Progenitor cell of endocrine pancreas (in vitro differentiated cells): ENCODE measurements around the gene OR10H1. TPM values are rescaled to one million over a fixed set of nuclear protein-coding genes. Genes with fewer than 3 reads are reported as not detected.
"Not testable (repeated sequence)": the region's sequence is repeated elsewhere in the genome, so short reads cannot be mapped to it uniquely, and the experiment has no call there.

Source experiments
- DNase-seq: peaks from one replicate; pipeline ENCODE4 v3.0.0; 2021; ENCODE audit warnings: low spot score; ENCODE audit not compliant: unreplicated experiment
- H3K27ac Mint-ChIP-seq: 2 replicates; pipeline ENCODE4 v1.8.0; 2021; ENCODE audit warnings: mild to moderate bottlenecking, moderate library complexity, mixed read lengths
- H3K27me3 Mint-ChIP-seq: 2 replicates; pipeline ENCODE4 v1.8.0; 2021; ENCODE audit warnings: mixed read lengths
- H3K36me3 Mint-ChIP-seq: 2 replicates; pipeline ENCODE4 v1.8.0; 2022; ENCODE audit warnings: mixed read lengths; ENCODE audit not compliant: insufficient read depth
- H3K4me1 Mint-ChIP-seq: 2 replicates; pipeline ENCODE4 v1.8.0; 2021; ENCODE audit warnings: low read depth, mixed read lengths
- H3K4me3 Mint-ChIP-seq: 2 replicates; pipeline ENCODE4 v1.8.0; 2021; ENCODE audit warnings: low read depth, mild to moderate bottlenecking, moderate library complexity, mixed read lengths
- H3K9me3 Mint-ChIP-seq: 2 replicates; pipeline ENCODE4 v1.8.0; 2021; ENCODE audit warnings: low read depth, mixed read lengths
- total RNA-seq: library from RNA; stranded (reverse); gene quantifications from 2 replicates; pipeline ENCODE4 v1.2.1, GENCODE V29; 2021
- TF ChIP-seq, protein P1 (sequence below): fragments of 200-600 bp; sonication (generic); IDR thresholded peaks from one replicate; pipeline ENCODE4 v1.5.0; 2021; ENCODE audit warnings: antibody characterized with exemption, mild to moderate bottlenecking; ENCODE audit not compliant: unreplicated experiment

OR10H1 gene
- total RNA-seq, 1 donor from 2014 or later = not detected

DNA sequence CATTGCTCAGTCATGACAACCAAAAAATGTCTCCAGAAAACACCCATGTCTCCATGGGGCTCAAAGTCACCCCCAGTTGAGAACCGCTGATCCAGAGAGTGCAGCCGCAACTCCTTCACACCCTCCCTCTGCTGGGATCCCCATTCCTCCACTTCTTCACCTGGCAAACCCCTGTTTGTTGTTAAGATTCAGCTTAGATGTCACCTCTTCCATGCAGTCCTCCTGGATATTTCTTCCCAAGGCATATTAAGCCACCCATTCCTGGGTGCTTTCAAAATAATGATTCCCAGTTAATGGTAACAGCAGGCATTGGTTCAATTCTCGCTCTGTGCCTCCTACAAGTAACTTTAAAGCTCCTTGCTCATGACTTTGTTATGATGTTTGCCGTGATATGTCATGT is 4.0 kb downstream of the OR10H1 start:
- no peak for DNase-seq
- Mint-ChIP-seq H3K4me3 (no peak overlapping the region), H3K9me3 (peaks cover 39% of the 10 kb centered on the region), H3K27me3 (no peaks in the 10 kb centered on the region), H3K27ac (no peak overlapping the region), H3K36me3 (no peaks in the 10 kb centered on the region), H3K4me1 (no peaks in the 10 kb centered on the region)
- TF ChIP-seq, protein P1, sequence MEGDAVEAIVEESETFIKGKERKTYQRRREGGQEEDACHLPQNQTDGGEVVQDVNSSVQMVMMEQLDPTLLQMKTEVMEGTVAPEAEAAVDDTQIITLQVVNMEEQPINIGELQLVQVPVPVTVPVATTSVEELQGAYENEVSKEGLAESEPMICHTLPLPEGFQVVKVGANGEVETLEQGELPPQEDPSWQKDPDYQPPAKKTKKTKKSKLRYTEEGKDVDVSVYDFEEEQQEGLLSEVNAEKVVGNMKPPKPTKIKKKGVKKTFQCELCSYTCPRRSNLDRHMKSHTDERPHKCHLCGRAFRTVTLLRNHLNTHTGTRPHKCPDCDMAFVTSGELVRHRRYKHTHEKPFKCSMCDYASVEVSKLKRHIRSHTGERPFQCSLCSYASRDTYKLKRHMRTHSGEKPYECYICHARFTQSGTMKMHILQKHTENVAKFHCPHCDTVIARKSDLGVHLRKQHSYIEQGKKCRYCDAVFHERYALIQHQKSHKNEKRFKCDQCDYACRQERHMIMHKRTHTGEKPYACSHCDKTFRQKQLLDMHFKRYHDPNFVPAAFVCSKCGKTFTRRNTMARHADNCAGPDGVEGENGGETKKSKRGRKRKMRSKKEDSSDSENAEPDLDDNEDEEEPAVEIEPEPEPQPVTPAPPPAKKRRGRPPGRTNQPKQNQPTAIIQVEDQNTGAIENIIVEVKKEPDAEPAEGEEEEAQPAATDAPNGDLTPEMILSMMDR = no peak

- Mint-ChIP-seq H3K27me3 (no peaks in the 10 kb centered on the region), H3K27ac (no peak overlapping the region), H3K36me3 (no peaks in the 10 kb centered on the region), H3K9me3 (peaks cover 42% of the 10 kb centered on the region), H3K4me1 (no peaks in the 10 kb centered on the region), H3K4me3 (no peak overlapping the region)
- DNase-seq = no peak
- TF ChIP-seq, protein P1 = no peak
Observed at GRCh38 chr19:15810335-15810734, 5.1 kb downstream of the OR10H1 start.

DNA sequence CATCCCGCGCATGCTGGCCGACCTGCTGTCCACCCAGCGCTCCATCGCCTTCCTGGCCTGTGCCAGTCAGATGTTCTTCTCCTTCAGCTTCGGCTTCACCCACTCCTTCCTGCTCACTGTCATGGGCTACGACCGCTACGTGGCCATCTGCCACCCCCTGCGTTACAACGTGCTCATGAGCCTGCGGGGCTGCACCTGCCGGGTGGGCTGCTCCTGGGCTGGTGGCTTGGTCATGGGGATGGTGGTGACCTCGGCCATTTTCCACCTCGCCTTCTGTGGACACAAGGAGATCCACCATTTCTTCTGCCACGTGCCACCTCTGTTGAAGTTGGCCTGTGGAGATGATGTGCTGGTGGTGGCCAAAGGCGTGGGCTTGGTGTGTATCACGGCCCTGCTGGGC is 21.2 kb downstream of the OR10H1 start:
- H3K4me3 Mint-ChIP-seq, DNase-seq, H3K27ac Mint-ChIP-seq, H3K36me3 Mint-ChIP-seq, H3K27me3 Mint-ChIP-seq, H3K4me1 Mint-ChIP-seq: not testable (repeated sequence)
- H3K9me3 Mint-ChIP-seq = peaks cover 49% of the 10 kb centered on the region

GRCh38 chr19:15790096-15790495 is 25.4 kb downstream of the OR10H1 start:
- H3K4me3 Mint-ChIP-seq = no peak overlapping the region
- no peaks in the 10 kb centered on the region for H3K27me3 Mint-ChIP-seq
- no peak overlapping the region for H3K27ac Mint-ChIP-seq
- peaks cover 42% of the 10 kb centered on the region for H3K9me3 Mint-ChIP-seq
- no peaks in the 10 kb centered on the region for H3K36me3 Mint-ChIP-seq
- no peak for DNase-seq
- H3K4me1 Mint-ChIP-seq = no peaks in the 10 kb centered on the region
- TF ChIP-seq, protein P1 = no peak

GRCh38 chr19:15788594-15789270 is 26.7 kb downstream of the OR10H1 start:
- Mint-ChIP-seq H3K4me1 (no peaks in the 10 kb centered on the region), H3K4me3 (no peak overlapping the region), H3K27ac (no peak overlapping the region), H3K36me3 (no peaks in the 10 kb centered on the region), H3K27me3 (no peaks in the 10 kb centered on the region), H3K9me3 (peaks cover 41% of the 10 kb centered on the region)
- no peak for DNase-seq
- TF ChIP-seq, protein P1 = no peak

DNA sequence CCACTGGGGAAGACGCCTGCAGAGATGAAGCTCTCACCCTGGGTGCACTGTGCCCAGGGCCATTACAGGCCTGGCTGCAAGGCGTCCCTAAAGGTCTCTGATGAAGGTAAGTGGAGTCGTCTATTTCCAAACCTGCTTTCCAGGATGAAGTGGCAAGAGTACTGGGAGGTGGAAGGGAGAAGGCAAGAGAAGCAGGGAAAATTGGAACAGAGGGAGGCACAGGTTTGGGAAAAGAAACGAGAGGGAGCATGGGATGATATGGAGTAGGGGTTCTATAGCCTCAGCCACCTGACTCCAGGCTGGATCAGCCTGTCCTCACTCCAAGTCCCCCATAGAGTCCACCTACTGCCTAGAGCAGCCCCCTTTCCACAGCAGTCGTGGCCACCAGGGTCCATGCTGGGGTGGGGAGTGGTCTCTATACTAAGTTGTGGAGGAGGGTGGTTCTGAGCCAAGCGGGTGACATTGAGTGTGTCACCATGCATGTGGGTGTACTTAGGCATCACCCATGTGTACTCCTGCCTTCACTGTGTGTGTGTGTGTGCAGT is 27.8 kb downstream of the OR10H1 start, which contains the start of gene OR10H5:
OR10H5 (plus strand) TSS at position 51 of the 545 bp plus-strand sequence. CDS start 6,388 bp downstream, outside the sequence.
- no peaks in the 10 kb centered on the region for H3K27me3 Mint-ChIP-seq
- TF ChIP-seq, protein P1 = no peak
- no peak within 1 kb of the TSS for H3K27ac Mint-ChIP-seq
- no peak within 1 kb of the TSS for H3K4me3 Mint-ChIP-seq
- no peak for DNase-seq
- no peaks in the 10 kb centered on the region for H3K36me3 Mint-ChIP-seq
- H3K9me3 Mint-ChIP-seq = peaks cover 41% of the 10 kb centered on the region
- H3K4me1 Mint-ChIP-seq = no peaks in the 10 kb centered on the region

- H3K27ac Mint-ChIP-seq, DNase-seq, H3K27me3 Mint-ChIP-seq, H3K36me3 Mint-ChIP-seq, H3K4me1 Mint-ChIP-seq, H3K4me3 Mint-ChIP-seq: not testable (repeated sequence)
- H3K9me3 Mint-ChIP-seq = peaks cover 33% of the 10 kb centered on the region
Observed at GRCh38 chr19:15782896-15783295, 32.6 kb downstream of the OR10H1 start.
